Right lobe of liver (tissue), 6 donors: ENCODE measurements around the gene GRM3. TPM values are rescaled to one million over a fixed set of nuclear protein-coding genes. Genes with fewer than 3 reads are reported as not detected.

ENCODE experiments used
- ATAC-seq, 4 donors: fragments of 200-7000 bp; cut with Tn5 transposase; one replicate each; pipeline ENCODE4 v1.9.1; 2020; ENCODE audit warnings: mild to moderate bottlenecking in 4 of 4, moderate library complexity in 4 of 4
- DNase-seq, 3 donors: peaks; one replicate each; pipeline ENCODE4 v3.0.0-alpha.2; 2020
- H3K27ac ChIP-seq, 3 donors: fragments of 200-600 bp; one replicate each; pipeline ENCODE4 v1.8.0; 2022
- H3K27me3 ChIP-seq, 2 donors: fragments of 200-600 bp; one replicate each; pipeline ENCODE4 v1.8.0; 2022
- H3K36me3 ChIP-seq, 4 donors: fragments of 200-600 bp; sonication (generic) in 1 of 4; one replicate each; pipeline versions ENCODE4 v1.5.1 to v1.8.0; 2017 to 2022; ENCODE audit warnings: control low read depth in 1 of 4
- H3K4me1 ChIP-seq, 4 donors: fragments of 200-600 bp; sonication (generic) in 1 of 4; one replicate each; pipeline versions ENCODE4 v1.5.1 to v1.8.0; 2017 to 2022; ENCODE audit warnings: control low read depth in 1 of 4
- H3K4me3 ChIP-seq, 3 donors: fragments of 200-600 bp; one replicate each; pipeline ENCODE4 v1.8.0; 2022
- H3K9me3 ChIP-seq, 4 donors: fragments of 200-600 bp; sonication (generic) in 1 of 4; one replicate each; pipeline versions ENCODE4 v1.5.1 to v1.8.0; 2017 to 2022; ENCODE audit warnings: control low read depth in 1 of 4
- POLR2A ChIP-seq: fragments of 450-650 bp; IDR thresholded peaks from one replicate; pipeline ENCODE4 v1.6.1; 2017; ENCODE audit warnings: antibody characterized with exemption, mild to moderate bottlenecking
- WGBS: methylation state at CpG from one replicate; pipeline ENCODE4 v1.1.6; 2018; ENCODE audit warnings: low coverage, low lambda C conversion rate; ENCODE audit not compliant: insufficient coverage; ENCODE audit errors: missing lambda C conversion rate; 5-methylcytosine and 5-hydroxymethylcytosine counted together
- intact Hi-C, 2 donors: fragments of 100-400 bp; cut with DNase I; formaldehyde crosslinking; loops; one replicate each; pipeline versions ENCODE4 v1.11.2 to v1.14.1; 2022
- total RNA-seq, 6 experiments: library from RNA; depleted of rRNA in 2 of 6; stranded (reverse); fragments of >200 nt in 2 of 6; fragmentation: NEBNext Ultra II Directional in 3 of 6; extraction: Animal tissue kit (Norgen Biotek cat#: 25700) in 3 of 6; gene quantifications; one replicate each; pipeline versions ENCODE4 v1.1.0 to v1.2.4, GENCODE V29; 2016 to 2023
- TF ChIP-seq, protein P1 (sequence below), 4 donors: fragments of 200-600 bp in 3 of 4; fragments of 450-650 bp in 1 of 4; IDR thresholded peaks; one replicate each; pipeline versions ENCODE4 v1.5.1 to v1.8.0; 2016 to 2022; ENCODE audit warnings: antibody characterized with exemption in 4 of 4, mild to moderate bottlenecking in 2 of 4
- donor health status: DM: no; HTN: yes; CAD: no.
- donor health status: DM: no; HTN: no; CAD: no.
- donor health status: DM: no; HTN: no; CAD: no.
- donor health status: DM: no; HTN: yes; CAD: no.
- donor health status: DM: no; HTN: yes; CAD: no.

Gene GRM3
- total RNA-seq, 6 experiments from 2014 or later = 0.12 TPM; not detected in 5

DNA sequence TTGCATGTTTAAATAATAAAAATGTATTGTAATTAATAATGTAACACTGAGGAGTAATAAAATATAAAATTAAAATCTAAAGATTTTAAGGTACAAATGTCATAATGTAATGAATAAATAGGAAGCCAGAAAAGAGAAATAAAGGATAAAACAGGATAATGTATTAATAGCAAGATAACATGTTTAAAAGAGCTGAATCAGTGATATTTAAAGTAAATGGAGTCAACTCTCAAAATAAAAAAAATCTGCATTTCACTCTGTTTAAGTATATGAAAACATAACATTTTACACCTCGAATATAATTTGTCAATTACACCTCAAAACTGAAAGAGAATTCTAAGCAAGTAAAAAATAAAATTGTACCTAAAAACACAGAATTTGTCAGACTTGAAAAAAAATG is 44.1 kb downstream of the GRM3 start:
- H3K4me1 ChIP-seq = no peaks in the 10 kb centered on the region
- TF ChIP-seq, protein P1, sequence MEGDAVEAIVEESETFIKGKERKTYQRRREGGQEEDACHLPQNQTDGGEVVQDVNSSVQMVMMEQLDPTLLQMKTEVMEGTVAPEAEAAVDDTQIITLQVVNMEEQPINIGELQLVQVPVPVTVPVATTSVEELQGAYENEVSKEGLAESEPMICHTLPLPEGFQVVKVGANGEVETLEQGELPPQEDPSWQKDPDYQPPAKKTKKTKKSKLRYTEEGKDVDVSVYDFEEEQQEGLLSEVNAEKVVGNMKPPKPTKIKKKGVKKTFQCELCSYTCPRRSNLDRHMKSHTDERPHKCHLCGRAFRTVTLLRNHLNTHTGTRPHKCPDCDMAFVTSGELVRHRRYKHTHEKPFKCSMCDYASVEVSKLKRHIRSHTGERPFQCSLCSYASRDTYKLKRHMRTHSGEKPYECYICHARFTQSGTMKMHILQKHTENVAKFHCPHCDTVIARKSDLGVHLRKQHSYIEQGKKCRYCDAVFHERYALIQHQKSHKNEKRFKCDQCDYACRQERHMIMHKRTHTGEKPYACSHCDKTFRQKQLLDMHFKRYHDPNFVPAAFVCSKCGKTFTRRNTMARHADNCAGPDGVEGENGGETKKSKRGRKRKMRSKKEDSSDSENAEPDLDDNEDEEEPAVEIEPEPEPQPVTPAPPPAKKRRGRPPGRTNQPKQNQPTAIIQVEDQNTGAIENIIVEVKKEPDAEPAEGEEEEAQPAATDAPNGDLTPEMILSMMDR (IDR thresholded peaks at IDR 0.05) = no peak
- TF ChIP-seq POLR2A = no peak
- intact Hi-C loops = no loop called here
- DNase-seq (no peak), ATAC-seq (no peak)
- no peaks in the 10 kb centered on the region for H3K9me3 ChIP-seq
- H3K27ac ChIP-seq = no peak overlapping the region
- no peaks in the 10 kb centered on the region for H3K36me3 ChIP-seq
- H3K27me3 ChIP-seq = no peaks in the 10 kb centered on the region
- 27% methylated on average over 1 of the region's 1 CpG for WGBS
- H3K4me3 ChIP-seq = no peak overlapping the region

DNA sequence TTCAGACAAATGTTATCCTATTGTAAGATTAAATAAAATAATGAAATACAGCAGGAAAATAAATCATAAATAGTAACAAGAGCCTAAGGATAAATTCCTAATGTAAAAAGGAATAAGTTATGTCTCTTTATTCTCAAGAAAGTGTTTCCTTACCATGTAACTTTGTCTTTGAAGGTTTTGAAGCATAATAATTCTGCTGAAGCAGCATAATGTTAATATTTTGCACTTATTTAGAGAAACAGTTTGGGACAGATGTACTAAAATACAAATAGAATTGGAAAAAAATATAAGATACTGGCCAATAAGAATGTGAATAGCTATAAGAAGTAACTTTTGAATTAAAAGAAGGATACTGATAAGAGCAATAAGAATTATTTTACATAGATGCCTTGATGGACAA is 45.7 kb downstream of the GRM3 start:
- H3K36me3 ChIP-seq = no peaks in the 10 kb centered on the region
- no peaks in the 10 kb centered on the region for H3K27me3 ChIP-seq
- DNase-seq (no peak), ATAC-seq (no peak)
- intact Hi-C loops = no loop called here
- no peak overlapping the region for H3K27ac ChIP-seq
- H3K4me3 ChIP-seq = no peak overlapping the region
- H3K9me3 ChIP-seq = no peaks in the 10 kb centered on the region
- TF ChIP-seq POLR2A = no peak
- TF ChIP-seq, protein P1 (IDR thresholded peaks at IDR 0.05) = no peak
- no peaks in the 10 kb centered on the region for H3K4me1 ChIP-seq

GRCh38 chr7:86692755-86693154 is 49.0 kb downstream of the GRM3 start:
- WGBS = 50% methylated on average over 2 of the region's 2 CpGs
- Histone ChIP-seq H3K36me3 (no peaks in the 10 kb centered on the region), H3K27me3 (no peaks in the 10 kb centered on the region), H3K9me3 (no peaks in the 10 kb centered on the region), H3K4me3 (no peak overlapping the region), H3K4me1 (no peaks in the 10 kb centered on the region), H3K27ac (no peak overlapping the region)
- ATAC-seq (no peak), DNase-seq (no peak)
- intact Hi-C loops = no loop called here
- TF ChIP-seq, protein P1 (IDR thresholded peaks at IDR 0.05) = no peak
- TF ChIP-seq POLR2A = no peak

- no peak for DNase-seq
- WGBS = 26% methylated on average over 1 of the region's 1 CpG
- no peak overlapping the region for H3K27ac ChIP-seq
- no peaks in the 10 kb centered on the region for H3K9me3 ChIP-seq
- H3K27me3 ChIP-seq = no peaks in the 10 kb centered on the region
- H3K36me3 ChIP-seq = no peaks in the 10 kb centered on the region
- no peaks in the 10 kb centered on the region for H3K4me1 ChIP-seq
- ATAC-seq = no peak
- intact Hi-C loops = no loop called here
- no peak for TF ChIP-seq POLR2A
- TF ChIP-seq, protein P1 (IDR thresholded peaks at IDR 0.05) = no peak
- H3K4me3 ChIP-seq = no peak overlapping the region
Observed at GRCh38 chr7:86706406-86706805, 62.7 kb downstream of the GRM3 start.

GRCh38 chr7:86708031-86708680 is 64.4 kb downstream of the GRM3 start:
- ATAC-seq = no peak
- WGBS = 67% methylated on average over 6 of the region's 6 CpGs
- Histone ChIP-seq H3K27ac (no peak overlapping the region), H3K4me3 (no peak overlapping the region), H3K9me3 (no peaks in the 10 kb centered on the region), H3K4me1 (no peaks in the 10 kb centered on the region), H3K27me3 (no peaks in the 10 kb centered on the region), H3K36me3 (no peaks in the 10 kb centered on the region)
- intact Hi-C loops = no loop called here
- no peak for TF ChIP-seq POLR2A
- TF ChIP-seq, protein P1 (IDR thresholded peaks at IDR 0.05) = no peak
- no peak for DNase-seq
